Aorta (tissue), 5 donors: ENCODE data around the gene TPRG1. TPM values are rescaled to one million over a fixed set of nuclear protein-coding genes. Genes with fewer than 3 reads are reported as not detected.

Experiments
- ATAC-seq: fragments of 200-7000 bp; cut with Tn5 transposase; one replicate; pipeline ENCODE4 v1.9.1; 2022; ENCODE audit warnings: moderate library complexity; ENCODE audit not compliant: low FRiP score
- DNase-seq, 2 donors: peaks; one replicate each; pipeline ENCODE4 v3.0.0-alpha.2; 2020
- H3K27ac ChIP-seq, 2 donors: one replicate each; pipeline ENCODE4 v1.5.1; 2013; ENCODE audit warnings: low read length in 2 of 2, mild to moderate bottlenecking in 2 of 2, moderate library complexity in 2 of 2, control low read depth in 1 of 2, inconsistent platforms in 1 of 2, low read depth in 1 of 2
- H3K27me3 ChIP-seq, 2 donors: one replicate each; pipeline ENCODE4 v1.6.1; 2013; ENCODE audit warnings: control low read depth in 1 of 2, low read length in 1 of 2, mild to moderate bottlenecking in 1 of 2, moderate library complexity in 1 of 2; ENCODE audit not compliant: insufficient read depth in 2 of 2, control insufficient read depth in 1 of 2
- H3K36me3 ChIP-seq, 2 donors: one replicate each; pipeline ENCODE4 v1.6.1; 2013; ENCODE audit warnings: control low read depth in 1 of 2, low read length in 1 of 2, mild to moderate bottlenecking in 1 of 2; ENCODE audit not compliant: insufficient read depth in 2 of 2, control insufficient read depth in 1 of 2
- H3K4me1 ChIP-seq, 2 donors: one replicate each; pipeline ENCODE4 v1.6.1; 2013; ENCODE audit warnings: low read length in 2 of 2, control low read depth in 1 of 2, mild to moderate bottlenecking in 1 of 2, moderate library complexity in 1 of 2; ENCODE audit not compliant: insufficient read depth in 2 of 2, control insufficient read depth in 1 of 2
- H3K4me3 ChIP-seq, 2 donors: one replicate each; pipeline ENCODE4 v1.5.1; 2013; ENCODE audit warnings: low read length in 2 of 2, control low read depth in 1 of 2, mild to moderate bottlenecking in 1 of 2
- H3K9me3 ChIP-seq: one replicate; pipeline ENCODE4 v1.6.1; 2013; ENCODE audit warnings: mild to moderate bottlenecking, low read length; ENCODE audit not compliant: control insufficient read depth
- WGBS, 2 donors: extraction: QIAGEN DNeasy Blood & Tissue Kit; methylation state at CpG; one replicate each; pipeline ENCODE4 v1.1.7; 2013; 5-methylcytosine and 5-hydroxymethylcytosine counted together
- intact Hi-C, 2 donors: fragments of 100-400 bp; cut with DNase I; formaldehyde crosslinking; loops; one replicate each; pipeline versions ENCODE4 v1.14.2 to v1.15.0; 2022
- polyA plus RNA-seq, 2 donors: library from polyadenylated mRNA; stranded (reverse); fragments of 200-250 nt; gene quantifications; one replicate each; pipeline ENCODE4 v1.2.3, GENCODE V29; 2013
- total RNA-seq, 2 donors: library from RNA; stranded (reverse); fragmentation: NEBNext Ultra II Directional; extraction: Animal tissue kit (Norgen Biotek cat#: 25700); gene quantifications; one replicate each; pipeline ENCODE4 v1.2.1, GENCODE V29; 2021
- donor health status: healthy with polysubstance abuse.
- donor health status: Bipolar disorder and iron deficiency.
- donor health status: DM: no; HTN: no; CAD: no.
- donor health status: DM: no; HTN: no; CAD: no.
- donor health status: DM: yes; HTN: yes; CAD: no.

TPRG1 gene
- total and polyA plus RNA-seq, 4 donors: 4.5 to 19.8 (median 11.0) TPM

GRCh38 chr3:189157232-189158007 is 14.4 kb upstream of the TPRG1 start:
- 82 to 90% methylated on average over 11 of the region's 11 CpGs for WGBS, 2 donors
- H3K9me3 ChIP-seq: no peaks in the 10 kb centered on the region
- intact Hi-C loops: no loop called here

GRCh38 chr3:189158034-189158433 is 13.7 kb upstream of the TPRG1 start:
- DNase-seq: no peak
- H3K4me1 ChIP-seq: no peaks in the 10 kb centered on the region
- no peak overlapping the region for H3K4me3 ChIP-seq
- no peak overlapping the region for H3K27ac ChIP-seq
- no peaks in the 10 kb centered on the region for H3K36me3 ChIP-seq
- no peaks in the 10 kb centered on the region for H3K27me3 ChIP-seq
- intact Hi-C loops: no loop called here
- ATAC-seq: no peak
- WGBS, 2 donors: 95 to 96% methylated on average over 7 of the region's 7 CpGs
- H3K9me3 ChIP-seq: no peaks in the 10 kb centered on the region

More at GRCh38 chr3:189157232-189158007, 14.4 kb upstream of the TPRG1 start:
- ATAC-seq: no peak
- no peak overlapping the region for H3K27ac ChIP-seq
- no peaks in the 10 kb centered on the region for H3K27me3 ChIP-seq
- no peaks in the 10 kb centered on the region for H3K36me3 ChIP-seq
- no peak overlapping the region for H3K4me3 ChIP-seq
- no peaks in the 10 kb centered on the region for H3K4me1 ChIP-seq
- DNase-seq: no peak

GRCh38 chr3:189160519-189161309 is 11.1 kb upstream of the TPRG1 start:
- H3K27ac ChIP-seq: no peak overlapping the region
- 87 to 92% methylated on average over 8 of the region's 8 CpGs for WGBS, 2 donors
- intact Hi-C loops: no loop called here
- H3K4me3 ChIP-seq: no peak overlapping the region
- H3K36me3 ChIP-seq: no peaks in the 10 kb centered on the region
- DNase-seq (no peak), ATAC-seq (no peak)
- H3K4me1 ChIP-seq: no peaks in the 10 kb centered on the region
- no peaks in the 10 kb centered on the region for H3K27me3 ChIP-seq
- H3K9me3 ChIP-seq: no peaks in the 10 kb centered on the region

- DNase-seq (no peak), ATAC-seq (no peak)
- Histone ChIP-seq H3K4me1 (no peaks in the 10 kb centered on the region), H3K36me3 (no peaks in the 10 kb centered on the region), H3K27me3 (no peaks in the 10 kb centered on the region), H3K27ac (no peak overlapping the region), H3K9me3 (no peaks in the 10 kb centered on the region), H3K4me3 (no peak overlapping the region)
- intact Hi-C loops: no loop called here
- WGBS, 2 donors: 87 to 88% methylated on average over 6 of the region's 6 CpGs
Measured at GRCh38 chr3:189165092-189165612, 6.6 kb upstream of the TPRG1 start.

DNA sequence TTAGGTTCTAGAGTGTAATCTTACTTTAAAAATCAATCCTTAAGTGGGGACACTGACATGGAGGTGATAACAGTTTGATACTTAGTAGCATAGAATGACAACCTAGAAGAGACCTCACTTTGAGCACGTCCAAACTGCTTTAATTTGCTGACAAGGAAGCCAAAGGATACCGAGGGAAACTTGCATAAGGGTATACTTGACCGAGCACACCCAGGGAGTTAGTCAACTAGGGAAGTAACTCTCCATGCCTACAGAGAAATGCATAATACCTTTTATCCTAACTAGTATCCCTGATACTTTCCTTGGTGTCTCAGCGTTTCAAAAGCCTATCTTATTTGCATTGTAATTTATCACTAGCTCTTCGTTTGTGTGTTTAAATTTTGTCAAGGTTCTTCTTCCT is 5.5 kb upstream of the TPRG1 start:
- no peak for ATAC-seq
- Histone ChIP-seq H3K27me3 (no peaks in the 10 kb centered on the region), H3K27ac (no peak overlapping the region), H3K4me1 (no peaks in the 10 kb centered on the region), H3K36me3 (no peaks in the 10 kb centered on the region), H3K9me3 (no peaks in the 10 kb centered on the region), H3K4me3 (no peak overlapping the region)
- intact Hi-C loops: no loop called here
- no peak for DNase-seq
- WGBS, 2 donors: 83 to 88% methylated on average over 5 of the region's 5 CpGs

GRCh38 chr3:189167027-189167766 is 4.6 kb upstream of the TPRG1 start:
- no peak overlapping the region for H3K4me3 ChIP-seq
- no peaks in the 10 kb centered on the region for H3K4me1 ChIP-seq
- H3K27me3 ChIP-seq: no peaks in the 10 kb centered on the region
- intact Hi-C loops: no loop called here
- H3K36me3 ChIP-seq: no peaks in the 10 kb centered on the region
- no peak for ATAC-seq
- WGBS, 2 donors: 92 to 94% methylated on average over 5 of the region's 5 CpGs
- no peak overlapping the region for H3K27ac ChIP-seq
- H3K9me3 ChIP-seq: no peaks in the 10 kb centered on the region
- DNase-seq: no peak

GRCh38 chr3:189168711-189169110 is 3.1 kb upstream of the TPRG1 start:
- DNase-seq: no peak
- intact Hi-C loops: no loop called here
- ATAC-seq: no peak

GRCh38 chr3:189169728-189170127 is 2.0 kb upstream of the TPRG1 start:
- Histone ChIP-seq H3K9me3 (no peaks in the 10 kb centered on the region), H3K4me1 (no peaks in the 10 kb centered on the region), H3K27ac (no peak overlapping the region), H3K36me3 (no peaks in the 10 kb centered on the region), H3K27me3 (no peaks in the 10 kb centered on the region), H3K4me3 (no peak overlapping the region)
- WGBS, 2 donors: 81 to 96% methylated on average over 6 of the region's 6 CpGs
- ATAC-seq (no peak), DNase-seq (no peak)
- intact Hi-C loops: no loop called here

More at GRCh38 chr3:189168711-189169110, 3.1 kb upstream of the TPRG1 start:
- no peaks in the 10 kb centered on the region for H3K9me3 ChIP-seq
- no peaks in the 10 kb centered on the region for H3K4me1 ChIP-seq
- H3K27ac ChIP-seq: no peak overlapping the region
- H3K27me3 ChIP-seq: no peaks in the 10 kb centered on the region
- H3K36me3 ChIP-seq: no peaks in the 10 kb centered on the region
- WGBS, 2 donors: 97 to 98% methylated on average over 1 of the region's 1 CpG
- no peak overlapping the region for H3K4me3 ChIP-seq
